Subcutaneous abdominal adipose tissue (tissue), 5 donors: ENCODE data around the gene ALDH1A2.
"Not testable (repeated sequence)": the region's sequence is repeated elsewhere in the genome, so short reads cannot be mapped to it uniquely, and the experiment has no call there.

Experiments
- H3K27ac ChIP-seq: one replicate; pipeline ENCODE4 v1.7.0; 2013; ENCODE audit warnings: low read depth, mild to moderate bottlenecking, inconsistent platforms, low read length, moderate library complexity
- H3K27me3 ChIP-seq, 5 donors: one replicate each; pipeline ENCODE4 v1.7.0; 2013; ENCODE audit warnings: low read length in 5 of 5, inconsistent platforms in 1 of 5; ENCODE audit not compliant: control insufficient read depth in 5 of 5, insufficient read depth in 4 of 5
- H3K36me3 ChIP-seq, 5 donors: one replicate each; pipeline ENCODE4 v1.7.0; 2013; ENCODE audit warnings: low read length in 5 of 5; ENCODE audit not compliant: control insufficient read depth in 5 of 5, insufficient read depth in 5 of 5
- H3K4me1 ChIP-seq, 5 donors: one replicate each; pipeline ENCODE4 v1.7.0; 2013; ENCODE audit warnings: low read length in 5 of 5, mild to moderate bottlenecking in 3 of 5, moderate library complexity in 1 of 5; ENCODE audit not compliant: control insufficient read depth in 5 of 5, insufficient read depth in 5 of 5
- H3K4me3 ChIP-seq, 5 donors: one replicate each; pipeline ENCODE4 v1.7.0; 2013; ENCODE audit warnings: low read length in 5 of 5, low read depth in 1 of 5
- H3K9ac ChIP-seq, 5 donors: one replicate each; pipeline ENCODE4 v1.7.0; 2013; ENCODE audit warnings: low read length in 5 of 5, mild to moderate bottlenecking in 4 of 5, moderate library complexity in 3 of 5
- H3K9me3 ChIP-seq, 5 donors: one replicate each; pipeline ENCODE4 v1.7.0; 2013; ENCODE audit warnings: low read length in 5 of 5; ENCODE audit not compliant: control insufficient read depth in 5 of 5
- donor health status: healthy.
- donor health status: healthy.
- donor health status: healthy.
- donor health status: healthy.
- donor health status: healthy.

The ALDH1A2 gene

DNA sequence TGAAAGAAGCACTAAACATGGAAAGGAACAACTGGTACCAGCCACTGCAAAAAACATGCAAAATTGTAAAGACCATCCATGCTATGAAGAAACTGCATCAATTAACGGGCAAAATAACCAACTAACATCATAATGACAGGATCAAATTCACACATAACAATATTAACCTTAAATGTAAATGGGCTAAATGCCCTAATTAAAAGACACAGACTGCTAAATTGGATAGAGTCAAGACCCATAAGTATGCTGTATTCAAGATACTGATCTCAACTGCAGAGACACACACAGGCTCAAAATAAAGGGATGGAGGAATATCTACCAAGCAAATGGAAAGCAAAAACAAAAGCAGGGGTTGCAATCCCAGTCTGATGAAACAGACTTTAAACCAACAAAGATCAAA lies 37.1 kb downstream of the ALDH1A2 start:
- not testable (repeated sequence) for H3K9ac ChIP-seq, H3K4me3 ChIP-seq, H3K4me1 ChIP-seq, H3K27ac ChIP-seq, H3K27me3 ChIP-seq, H3K36me3 ChIP-seq
- H3K9me3 ChIP-seq: peaks cover 10 to 38% (median 37%) of the 10 kb centered on the region in 5 donors

DNA sequence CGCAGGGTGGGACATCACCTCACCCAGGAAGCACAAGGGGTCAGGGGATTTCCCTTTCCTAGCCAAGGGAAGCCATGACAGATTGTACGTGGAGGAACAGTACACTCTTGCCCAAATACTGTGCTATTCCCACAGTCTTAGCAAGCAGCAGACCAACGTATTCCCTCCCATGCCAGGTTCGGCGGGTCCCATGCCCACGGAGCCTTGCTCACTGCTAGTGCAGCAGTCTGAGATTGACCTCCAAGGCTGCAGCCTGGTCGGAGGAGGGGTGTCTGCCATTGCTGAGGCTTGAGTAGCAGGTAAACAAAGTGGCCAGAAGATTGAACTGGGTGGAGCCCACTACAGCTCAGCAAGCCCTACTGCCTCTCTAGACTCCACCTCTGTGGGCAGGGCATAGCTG lies 39.0 kb downstream of the ALDH1A2 start:
- H3K27ac ChIP-seq: no peak overlapping the region
- no peaks in the 10 kb centered on the region for H3K4me1 ChIP-seq
- peaks cover 12 to 48% (median 42%) of the 10 kb centered on the region in 5 donors for H3K9me3 ChIP-seq
- peak overlapping the region in 3 of 5 donors; percentile 10 to 31 (median 20) for H3K4me3 ChIP-seq
- H3K27me3 ChIP-seq: peaks cover 0 to 6% (median 0%) of the 10 kb centered on the region in 5 donors
- H3K9ac ChIP-seq: no peak overlapping the region
- no peaks in the 10 kb centered on the region for H3K36me3 ChIP-seq

DNA sequence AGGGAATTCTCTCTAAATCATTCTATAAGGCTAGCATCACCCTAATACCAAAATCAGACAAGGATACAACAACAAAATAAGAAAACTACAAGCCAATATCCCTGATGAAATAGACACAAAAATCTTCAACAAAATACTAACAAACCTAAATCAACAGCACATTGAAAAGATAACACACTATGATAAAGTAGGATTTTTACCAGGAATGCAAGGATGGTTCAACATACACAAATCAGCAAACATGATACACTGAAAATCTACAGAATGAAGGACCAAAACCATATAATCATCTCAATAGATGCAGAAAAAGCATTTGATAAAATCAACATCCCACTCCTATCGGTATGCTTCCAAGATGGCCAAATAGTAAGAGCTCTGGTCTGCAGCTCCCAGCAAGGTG lies 39.5 kb downstream of the ALDH1A2 start:
- Histone ChIP-seq H3K36me3 (no peaks in the 10 kb centered on the region), H3K27ac (no peak overlapping the region), H3K4me3 (peak overlapping the region in 3 of 5 donors; percentile 10 to 33 (median 31)), H3K9ac (no peak overlapping the region), H3K27me3 (peaks cover 0 to 9% (median 0%) of the 10 kb centered on the region in 5 donors), H3K4me1 (no peaks in the 10 kb centered on the region), H3K9me3 (peaks cover 12 to 48% (median 42%) of the 10 kb centered on the region in 5 donors)

DNA sequence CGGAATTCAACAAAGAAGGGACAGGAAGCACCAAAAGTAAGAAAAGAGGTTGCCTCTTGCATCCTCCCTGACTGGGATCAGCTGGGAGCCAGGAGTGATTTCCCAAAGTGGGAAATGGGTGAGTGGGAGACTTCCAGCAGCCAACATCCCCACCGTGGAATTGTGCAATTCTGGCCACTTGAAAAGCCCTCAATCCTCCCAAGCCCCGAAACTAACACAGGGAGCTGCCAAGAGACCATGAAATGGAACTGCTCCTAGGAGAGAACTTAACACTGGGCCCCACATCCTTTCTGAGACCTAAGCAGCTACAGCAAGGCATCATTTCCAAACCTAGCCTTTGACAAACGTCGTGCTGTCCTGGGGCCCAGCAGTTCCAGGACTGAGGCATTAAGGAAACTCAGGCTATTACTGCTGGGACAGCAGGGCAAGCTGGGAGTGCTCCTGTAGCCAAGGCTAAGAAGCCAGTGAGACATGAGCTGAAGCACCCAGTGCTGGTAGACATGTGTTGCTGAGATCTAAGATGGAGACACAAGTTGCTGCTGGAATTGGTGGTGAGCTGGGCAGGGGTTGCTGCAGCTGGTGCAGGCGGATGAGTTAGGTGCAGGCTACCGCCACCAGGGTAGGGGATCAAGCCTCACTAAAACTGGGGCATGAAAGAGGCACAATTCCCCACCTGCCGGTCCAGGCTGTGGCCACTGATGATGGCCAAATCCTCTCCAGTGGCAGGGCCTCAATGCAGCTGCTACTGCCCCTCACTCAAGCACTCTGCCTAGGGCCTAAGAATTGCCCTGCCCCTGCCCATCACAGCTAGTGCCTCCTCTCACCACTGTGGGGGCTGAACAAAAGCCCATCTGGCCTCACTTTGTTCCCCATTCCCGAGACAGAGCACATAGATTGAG lies 43.9 kb downstream of the ALDH1A2 start:
- Histone ChIP-seq H3K4me3 (no peak overlapping the region), H3K4me1 (no peaks in the 10 kb centered on the region), H3K9me3 (peaks cover 9 to 38% (median 24%) of the 10 kb centered on the region in 5 donors), H3K36me3 (no peaks in the 10 kb centered on the region), H3K27ac (no peak overlapping the region), H3K9ac (no peak overlapping the region), H3K27me3 (peaks cover 0 to 9% (median 0%) of the 10 kb centered on the region in 5 donors)

DNA sequence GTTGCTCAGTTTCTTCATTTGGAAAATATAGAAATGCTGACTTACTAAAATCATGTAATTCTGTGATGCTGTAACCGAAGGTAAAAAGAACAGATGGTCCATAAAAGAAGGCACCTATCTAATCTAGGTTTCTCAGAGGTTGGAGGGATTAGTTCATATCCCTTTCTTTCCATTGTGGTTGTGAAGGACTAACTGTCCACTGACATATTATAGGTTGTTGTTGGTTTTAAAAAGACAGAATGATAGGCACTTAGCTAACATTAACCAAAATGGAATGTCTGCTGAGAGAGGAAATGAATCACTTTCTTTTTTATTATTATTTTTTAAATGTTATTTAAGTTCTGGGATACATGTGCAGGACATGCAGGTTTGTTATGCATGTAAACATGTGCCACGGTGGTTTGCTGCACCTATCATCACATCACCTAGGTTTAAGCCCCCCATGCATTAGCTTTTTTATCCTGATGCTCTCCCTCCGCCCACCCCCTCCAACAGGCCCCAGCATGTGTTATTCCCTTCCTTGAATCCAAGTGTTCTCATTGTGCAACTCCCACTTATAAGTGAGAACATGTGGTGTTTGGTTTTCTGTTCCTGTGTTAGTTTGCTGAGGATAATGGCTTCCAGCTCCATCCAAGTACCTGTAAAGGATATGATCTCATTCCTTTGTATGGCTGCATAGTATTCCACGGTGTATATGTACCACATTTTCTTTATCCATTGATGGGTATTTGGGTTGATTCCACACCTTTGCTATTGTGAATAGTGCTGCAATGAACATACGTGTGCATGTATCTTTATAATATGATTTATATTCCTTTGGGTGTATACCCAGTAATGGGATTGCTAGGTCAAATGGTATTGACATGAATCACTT lies 45.8 kb downstream of the ALDH1A2 start:
- Histone ChIP-seq H3K4me3 (no peak overlapping the region), H3K36me3 (no peaks in the 10 kb centered on the region), H3K9me3 (peaks cover 4 to 21% (median 11%) of the 10 kb centered on the region in 5 donors), H3K4me1 (no peaks in the 10 kb centered on the region), H3K9ac (no peak overlapping the region), H3K27ac (no peak overlapping the region), H3K27me3 (peaks cover 0 to 9% (median 0%) of the 10 kb centered on the region in 5 donors)

DNA sequence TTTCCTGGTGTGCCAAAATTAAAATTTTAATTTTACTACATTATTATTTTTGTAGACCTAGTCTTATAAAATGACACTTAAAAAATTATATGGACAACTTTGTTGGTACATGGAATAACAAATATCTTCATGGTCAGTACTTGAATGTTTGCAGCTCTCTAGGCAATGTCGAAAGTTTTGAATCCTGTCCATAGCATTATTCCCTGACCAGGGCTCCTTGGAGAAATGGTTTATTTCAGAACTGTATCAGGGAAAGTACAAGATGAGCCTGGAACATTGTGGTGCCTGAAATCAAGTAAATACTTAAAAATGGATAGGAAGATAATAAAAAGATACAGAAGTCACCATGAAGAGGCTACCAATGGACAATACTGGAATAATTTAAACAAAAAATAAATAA lies 47.6 kb downstream of the ALDH1A2 start:
- Histone ChIP-seq H3K27me3 (peaks cover 0 to 9% (median 4%) of the 10 kb centered on the region in 5 donors), H3K27ac (no peak overlapping the region), H3K4me1 (no peaks in the 10 kb centered on the region), H3K9me3 (peaks cover 0 to 7% (median 6%) of the 10 kb centered on the region in 5 donors), H3K9ac (no peak overlapping the region), H3K36me3 (no peaks in the 10 kb centered on the region), H3K4me3 (no peak overlapping the region)

DNA sequence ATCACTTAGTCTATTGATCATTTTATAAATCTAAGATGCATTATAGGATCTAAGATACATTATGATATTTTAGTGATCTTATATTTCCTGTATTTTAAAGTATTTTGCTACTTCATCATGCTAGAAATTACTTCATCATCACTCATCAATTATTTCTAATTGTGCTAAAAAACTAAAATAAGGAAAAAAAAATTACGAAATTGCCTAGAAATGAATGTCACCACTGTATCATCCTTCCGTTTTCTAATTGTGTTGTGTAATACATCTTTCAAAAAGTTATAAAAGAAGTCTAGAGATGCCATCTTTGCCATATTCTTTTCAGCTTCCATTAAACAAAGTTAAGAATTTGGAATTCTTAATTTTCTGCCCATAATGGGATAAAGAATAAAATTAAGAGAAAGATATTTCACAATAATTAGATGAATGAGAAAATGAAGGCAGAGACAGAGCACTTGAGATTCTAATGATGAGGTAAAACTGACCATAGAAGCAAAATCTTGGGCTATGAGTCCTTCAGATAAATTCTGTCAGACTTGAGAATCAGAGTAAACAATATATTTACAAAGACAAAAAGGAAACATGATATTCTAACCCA lies 48.8 kb downstream of the ALDH1A2 start:
- no peaks in the 10 kb centered on the region for H3K4me1 ChIP-seq
- H3K4me3 ChIP-seq: no peak overlapping the region
- H3K27ac ChIP-seq: no peak overlapping the region
- H3K36me3 ChIP-seq: no peaks in the 10 kb centered on the region
- H3K9me3 ChIP-seq: no peaks in the 10 kb centered on the region
- no peak overlapping the region for H3K9ac ChIP-seq
- H3K27me3 ChIP-seq: peaks cover 0 to 8% (median 5%) of the 10 kb centered on the region in 5 donors

DNA sequence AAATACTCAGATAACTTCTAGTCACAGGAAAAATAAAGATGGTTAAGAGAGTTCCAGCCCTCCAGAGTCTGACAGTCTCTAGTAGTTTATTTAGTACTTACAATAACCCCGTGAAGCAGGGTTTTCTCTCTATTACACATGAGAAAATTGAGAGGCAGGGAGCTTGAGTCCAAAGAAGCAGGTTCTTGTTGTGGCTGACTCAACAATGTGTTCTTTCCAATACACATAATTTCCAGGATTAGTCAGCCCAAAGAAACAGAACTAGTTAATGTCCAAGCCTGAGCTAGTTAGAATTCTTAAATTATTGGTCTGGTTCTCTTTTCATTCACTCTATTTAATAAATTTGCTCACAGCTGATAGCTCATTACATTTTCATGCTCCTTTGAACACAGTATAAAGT lies 49.9 kb downstream of the ALDH1A2 start:
- H3K4me1 ChIP-seq: no peaks in the 10 kb centered on the region
- H3K9me3 ChIP-seq: no peaks in the 10 kb centered on the region
- H3K36me3 ChIP-seq: no peaks in the 10 kb centered on the region
- H3K9ac ChIP-seq: no peak overlapping the region
- H3K27me3 ChIP-seq: peaks cover 0 to 8% (median 0%) of the 10 kb centered on the region in 5 donors
- no peak overlapping the region for H3K27ac ChIP-seq
- no peak overlapping the region for H3K4me3 ChIP-seq

DNA sequence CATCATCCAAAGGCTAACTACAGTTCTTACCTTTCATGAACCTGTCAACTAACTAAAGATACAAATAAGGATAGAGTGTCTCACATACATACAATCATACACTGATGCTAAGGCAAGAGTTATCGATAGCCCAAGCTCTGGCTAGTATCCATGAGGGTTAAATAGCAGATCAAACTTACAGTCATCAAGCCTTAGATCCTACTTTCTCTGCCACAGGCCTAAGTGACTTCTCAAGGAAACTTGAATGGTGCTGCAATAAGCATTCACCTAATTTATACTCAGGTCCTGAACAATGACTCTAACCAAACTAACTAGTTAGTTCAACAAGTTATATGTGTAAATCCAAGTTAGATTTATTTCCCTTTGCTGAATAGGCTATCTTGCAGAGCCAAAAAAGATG lies 51.0 kb downstream of the ALDH1A2 start:
- Histone ChIP-seq H3K27ac (no peak overlapping the region), H3K4me1 (no peaks in the 10 kb centered on the region), H3K9me3 (no peaks in the 10 kb centered on the region), H3K27me3 (peaks cover 0 to 8% (median 0%) of the 10 kb centered on the region in 5 donors), H3K4me3 (no peak overlapping the region), H3K36me3 (no peaks in the 10 kb centered on the region), H3K9ac (no peak overlapping the region)
